ENCODE results near the gene PADI6.

PADI6 gene

DNA sequence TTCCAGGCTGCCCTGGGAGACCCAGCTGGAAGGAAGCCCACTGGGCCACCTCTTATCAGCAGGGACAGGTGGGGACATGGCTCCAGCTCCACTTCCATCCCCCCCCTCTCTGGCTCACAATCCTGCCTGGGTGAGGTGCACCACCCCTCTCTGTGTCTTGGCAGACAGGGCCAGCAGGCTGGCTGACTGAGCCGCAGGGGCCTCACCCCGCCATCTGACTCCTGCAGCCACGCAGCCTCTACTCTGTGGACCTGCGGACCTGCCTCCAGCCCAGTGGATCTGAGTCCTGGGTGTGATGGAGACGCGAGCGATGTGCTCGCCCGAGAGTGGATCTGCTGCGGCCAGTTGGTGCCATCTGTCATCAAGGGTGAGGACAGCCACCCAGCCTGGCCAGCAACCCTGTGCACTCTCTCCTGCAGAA, 37.4 kb downstream of the PADI6 start:
- DNase-seq (ENCODE audit: low read depth in 2 of 2): no peak
- no peak for TF ChIP-seq CTCF (IDR thresholded peaks at IDR 0.05; ENCODE audit: low read depth, low read length)
- no peak overlapping the region for H3K4me3 ChIP-seq (replicated peaks in 1 of 2; ENCODE audit: low read depth in 2 of 2, low read length in 2 of 2)

GRCh38 chr1:17412093-17412870, 40.3 kb downstream of the PADI6 start:
- no peak for TF ChIP-seq CTCF (IDR thresholded peaks at IDR 0.05; ENCODE audit: low read depth, low read length)
- DNase-seq (ENCODE audit: low read depth in 2 of 2): no peak
- no peak overlapping the region for H3K4me3 ChIP-seq (replicated peaks in 1 of 2; ENCODE audit: low read depth in 2 of 2, low read length in 2 of 2)

DNA sequence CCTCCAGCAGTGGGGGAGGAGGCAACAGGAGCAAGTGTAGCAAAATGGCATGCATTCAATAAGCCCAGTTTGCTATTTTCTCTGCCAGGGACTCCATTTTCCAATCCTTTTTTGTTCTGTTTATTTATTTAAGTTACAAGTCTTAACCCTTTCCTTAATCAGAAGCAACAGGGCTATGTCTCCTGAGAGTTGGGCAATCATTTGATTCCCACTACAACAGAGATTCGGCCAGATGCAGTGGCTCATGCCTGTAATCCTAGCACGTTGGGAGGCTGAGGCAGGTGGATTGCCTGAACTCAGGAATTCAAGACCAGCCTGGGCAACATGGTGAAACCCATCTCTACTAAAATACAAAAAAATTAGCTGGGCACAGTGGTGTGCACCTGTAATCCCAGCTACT, 42.0 kb downstream of the PADI6 start:
- TF ChIP-seq CTCF (IDR thresholded peaks at IDR 0.05; ENCODE audit: low read depth, low read length): no peak
- no peak for DNase-seq (ENCODE audit: low read depth in 2 of 2)

GRCh38 chr1:17416389-17416788, 44.4 kb downstream of the PADI6 start:
- no peak for DNase-seq (ENCODE audit: low read depth in 2 of 2)
- no peak overlapping the region for H3K4me3 ChIP-seq (replicated peaks in 1 of 2; ENCODE audit: low read depth in 2 of 2, low read length in 2 of 2)
- TF ChIP-seq CTCF (IDR thresholded peaks at IDR 0.05; ENCODE audit: low read depth, low read length): no peak

More for the DNA sequence above, 42.0 kb downstream of the PADI6 start:
- H3K4me3 ChIP-seq (replicated peaks in 1 of 2; ENCODE audit: low read depth in 2 of 2, low read length in 2 of 2): no peak overlapping the region

DNA sequence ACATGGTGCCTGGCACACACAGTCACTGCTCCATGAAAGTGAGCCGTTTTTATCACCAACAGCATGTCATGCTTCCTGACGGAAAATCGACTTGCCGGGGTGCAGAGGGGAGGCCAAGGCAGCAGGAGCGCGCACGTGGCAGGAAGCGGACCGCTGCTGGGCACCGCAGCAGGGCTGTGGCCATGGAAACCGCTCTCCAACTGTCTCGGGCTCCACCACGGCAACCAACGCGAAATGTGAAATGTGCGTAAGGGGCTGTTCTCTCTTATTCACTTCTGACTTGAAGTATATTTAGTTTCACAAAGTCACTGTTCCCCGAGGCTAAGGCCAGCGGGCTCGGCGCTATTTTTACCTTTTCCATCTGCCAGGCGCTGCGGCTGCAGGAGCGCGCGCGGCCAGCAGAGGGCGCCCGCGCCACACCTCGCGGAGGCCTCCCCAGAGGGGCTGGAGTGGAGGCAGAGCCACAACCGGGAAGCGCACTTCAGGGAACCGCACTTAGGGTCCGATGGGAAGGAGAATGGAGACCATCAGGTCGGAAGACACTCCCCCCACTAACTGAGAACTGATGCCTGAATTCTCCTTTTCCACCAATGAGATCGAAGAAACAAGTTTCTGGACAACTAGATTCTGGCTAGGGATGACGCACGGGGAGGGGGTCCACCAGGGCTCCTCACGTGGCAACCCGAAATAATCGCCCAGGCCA, 47.8 kb downstream of the PADI6 start:
- no peak overlapping the region for H3K4me3 ChIP-seq (replicated peaks in 1 of 2; ENCODE audit: low read depth in 2 of 2, low read length in 2 of 2)
- DNase-seq (ENCODE audit: low read depth in 2 of 2): peak; percentile 55 to 65
- peak; percentile 82 for TF ChIP-seq CTCF (IDR thresholded peaks at IDR 0.05; ENCODE audit: low read depth, low read length)

- no peak for DNase-seq (ENCODE audit: low read depth in 2 of 2)
- no peak overlapping the region for H3K4me3 ChIP-seq (replicated peaks in 1 of 2; ENCODE audit: low read depth in 2 of 2, low read length in 2 of 2)
- TF ChIP-seq CTCF (IDR thresholded peaks at IDR 0.05; ENCODE audit: low read depth, low read length): no peak
Measured at GRCh38 chr1:17420391-17420918, 48.5 kb downstream of the PADI6 start.
